Measurements from ENCODE around the gene EPYC. TPM values are rescaled to one million over a fixed set of nuclear protein-coding genes. Genes with fewer than 3 reads are reported as not detected.

The EPYC gene
- total RNA-seq, 1 donor from 2014 or later = 0.39 TPM

- no peak overlapping the region for H3K27ac ChIP-seq (ENCODE audit: low read depth, low read length)
These were observed 25.8 kb downstream of the EPYC start for GRCh38 chr12:90979019-90979418.

GRCh38 chr12:90978117-90978770 lies 26.5 kb downstream of the EPYC start:
- DNase-seq (ENCODE audit: low read depth) (peak; percentile 48), FAIRE-seq (peak; percentile 56)
- no peaks in the 10 kb centered on the region for H3K36me3 ChIP-seq (ENCODE audit: insufficient read depth, low read length)
- no peak for TF ChIP-seq EZH2 (IDR thresholded peaks at IDR 0.05; ENCODE audit: insufficient read depth, low read length)
- peak; percentile 83 for TF ChIP-seq CTCF (IDR thresholded peaks at IDR 0.05; ENCODE audit: insufficient read depth, low read depth, low read length)
- H3K4me1 Mint-ChIP-seq (ENCODE audit: low read depth, unreplicated experiment) = peaks cover 13% of the 10 kb centered on the region
- no peak overlapping the region for H2AFZ ChIP-seq (ENCODE audit: low read depth, low read length)
- no peaks in the 10 kb centered on the region for H3K27me3 Mint-ChIP-seq (ENCODE audit: low read depth, unreplicated experiment)
- no peak overlapping the region for H3K9ac ChIP-seq (ENCODE audit: low read length)
- H3K27ac ChIP-seq (ENCODE audit: low read depth, low read length) = no peak overlapping the region
- no peaks in the 10 kb centered on the region for H3K27me3 ChIP-seq (ENCODE audit: insufficient read depth, low read length)
- no peaks in the 10 kb centered on the region for H3K36me3 Mint-ChIP-seq (ENCODE audit: low read depth, unreplicated experiment)
- H3K27ac Mint-ChIP-seq (ENCODE audit: unreplicated experiment) = no peak overlapping the region
- H3K4me3 ChIP-seq (ENCODE audit: insufficient read depth, low read depth, low read length) = no peak overlapping the region
- peaks cover 8% of the 10 kb centered on the region for H3K4me1 ChIP-seq (ENCODE audit: insufficient read depth, low read length)
- H3K79me2 ChIP-seq (ENCODE audit: insufficient read depth, low read length) = no peaks in the 10 kb centered on the region
- H3K4me2 ChIP-seq (ENCODE audit: low read length) = no peak overlapping the region
- no peaks in the 10 kb centered on the region for H3K9me3 Mint-ChIP-seq (ENCODE audit: unreplicated experiment)
- no peak overlapping the region for H3K4me3 Mint-ChIP-seq (ENCODE audit: unreplicated experiment)
- H4K20me1 ChIP-seq (ENCODE audit: insufficient read depth, low read length) = no peaks in the 10 kb centered on the region
- no peaks in the 10 kb centered on the region for H3K9me3 ChIP-seq (ENCODE audit: insufficient read depth, low read depth, low read length)

More at GRCh38 chr12:90979019-90979418, 25.8 kb downstream of the EPYC start:
- H3K4me3 Mint-ChIP-seq (ENCODE audit: unreplicated experiment) = no peak overlapping the region
- Histone ChIP-seq H3K9ac (ENCODE audit: low read length) (no peak overlapping the region), H3K4me2 (ENCODE audit: low read length) (no peak overlapping the region), H3K36me3 (ENCODE audit: insufficient read depth, low read length) (no peaks in the 10 kb centered on the region), H4K20me1 (ENCODE audit: insufficient read depth, low read length) (no peaks in the 10 kb centered on the region), H3K79me2 (ENCODE audit: insufficient read depth, low read length) (no peaks in the 10 kb centered on the region), H3K27me3 (ENCODE audit: insufficient read depth, low read length) (no peaks in the 10 kb centered on the region), H2AFZ (ENCODE audit: low read depth, low read length) (no peak overlapping the region), H3K9me3 (ENCODE audit: insufficient read depth, low read depth, low read length) (no peaks in the 10 kb centered on the region), H3K4me1 (ENCODE audit: insufficient read depth, low read length) (peaks cover 2% of the 10 kb centered on the region), H3K4me3 (ENCODE audit: insufficient read depth, low read depth, low read length) (no peak overlapping the region)
- no peak for FAIRE-seq
- H3K27ac Mint-ChIP-seq (ENCODE audit: unreplicated experiment) = no peak overlapping the region
- peaks cover under 1% of the 10 kb centered on the region for H3K9me3 Mint-ChIP-seq (ENCODE audit: unreplicated experiment)
- peaks cover 2% of the 10 kb centered on the region for H3K27me3 Mint-ChIP-seq (ENCODE audit: low read depth, unreplicated experiment)
- TF ChIP-seq EZH2 (IDR thresholded peaks at IDR 0.05; ENCODE audit: insufficient read depth, low read length) (no peak), CTCF (IDR thresholded peaks at IDR 0.05; ENCODE audit: insufficient read depth, low read depth, low read length) (no peak)
- no peak for DNase-seq (ENCODE audit: low read depth)
- H3K36me3 Mint-ChIP-seq (ENCODE audit: low read depth, unreplicated experiment) = no peaks in the 10 kb centered on the region
- peaks cover 8% of the 10 kb centered on the region for H3K4me1 Mint-ChIP-seq (ENCODE audit: low read depth, unreplicated experiment)

- Histone ChIP-seq H3K9me3 (ENCODE audit: insufficient read depth, low read depth, low read length) (no peaks in the 10 kb centered on the region), H3K79me2 (ENCODE audit: insufficient read depth, low read length) (no peaks in the 10 kb centered on the region), H3K27me3 (ENCODE audit: insufficient read depth, low read length) (no peaks in the 10 kb centered on the region), H3K36me3 (ENCODE audit: insufficient read depth, low read length) (no peaks in the 10 kb centered on the region), H3K27ac (ENCODE audit: low read depth, low read length) (no peak overlapping the region), H3K9ac (ENCODE audit: low read length) (no peak overlapping the region), H2AFZ (ENCODE audit: low read depth, low read length) (no peak overlapping the region), H3K4me3 (ENCODE audit: insufficient read depth, low read depth, low read length) (no peak overlapping the region), H3K4me2 (ENCODE audit: low read length) (no peak overlapping the region), H4K20me1 (ENCODE audit: insufficient read depth, low read length) (no peaks in the 10 kb centered on the region), H3K4me1 (ENCODE audit: insufficient read depth, low read length) (peaks cover 8% of the 10 kb centered on the region)
- DNase-seq (ENCODE audit: low read depth) (no peak), FAIRE-seq (no peak)
- no peaks in the 10 kb centered on the region for H3K36me3 Mint-ChIP-seq (ENCODE audit: low read depth, unreplicated experiment)
- H3K27me3 Mint-ChIP-seq (ENCODE audit: low read depth, unreplicated experiment) = no peaks in the 10 kb centered on the region
- no peak overlapping the region for H3K4me3 Mint-ChIP-seq (ENCODE audit: unreplicated experiment)
- no peak overlapping the region for H3K27ac Mint-ChIP-seq (ENCODE audit: unreplicated experiment)
- H3K9me3 Mint-ChIP-seq (ENCODE audit: unreplicated experiment) = no peaks in the 10 kb centered on the region
- no peak for TF ChIP-seq CTCF (IDR thresholded peaks at IDR 0.05; ENCODE audit: insufficient read depth, low read depth, low read length)
- no peak for TF ChIP-seq EZH2 (IDR thresholded peaks at IDR 0.05; ENCODE audit: insufficient read depth, low read length)
- H3K4me1 Mint-ChIP-seq (ENCODE audit: low read depth, unreplicated experiment) = peaks cover 13% of the 10 kb centered on the region
These were observed 27.5 kb downstream of the EPYC start for GRCh38 chr12:90977224-90977623.
